Body of pancreas (tissue), 4 donors: Measurements from ENCODE around the gene FANCD2OS.

Experiments used
- CTCF ChIP-seq, 7 experiments: fragments of 450-650 bp in 4 of 7; fragments of 200-600 bp in 3 of 7; sonication (generic) in 3 of 7; IDR thresholded peaks; one replicate each; pipeline ENCODE4 v1.5.1; 2016 to 2019; ENCODE audit warnings: antibody characterized with exemption in 7 of 7
- POLR2A ChIP-seq, 3 donors: fragments of 450-650 bp; IDR thresholded peaks; one replicate each; pipeline ENCODE4 v1.6.1; 2016; ENCODE audit warnings: antibody characterized with exemption in 3 of 3, mild to moderate bottlenecking in 2 of 3

- TF ChIP-seq CTCF (IDR thresholded peaks at IDR 0.05) (no peak), POLR2A (IDR thresholded peaks at IDR 0.05) (no peak)
Measured at GRCh38 chr3:10145685-10146084, 37.6 kb upstream of the FANCD2OS start.
